Ovary (tissue), 9 donors: ENCODE results near the gene STMN3. TPM values are rescaled to one million over a fixed set of nuclear protein-coding genes. Genes with fewer than 3 reads are reported as not detected.
A peak's percentile ranks its signal among the peaks of the same experiment; 100 is the strongest.

ENCODE experiments used
- DNase-seq, 5 donors: peaks; one replicate each; pipeline ENCODE4 v3.0.0-alpha.2; 2019 to 2020
- H3K27ac ChIP-seq, 2 donors: fragments of 200-600 bp; one replicate each; pipeline versions ENCODE4 v1.5.1 to v1.8.0; 2019 to 2022
- H3K27me3 ChIP-seq: fragments of 200-600 bp; one replicate; pipeline ENCODE4 v1.8.0; 2022
- H3K36me3 ChIP-seq: fragments of 200-600 bp; sonication (generic); one replicate; pipeline ENCODE4 v1.5.1; 2019
- H3K4me1 ChIP-seq: one replicate; pipeline ENCODE4 v1.8.1; 2013; ENCODE audit warnings: mild to moderate bottlenecking, moderate library complexity; ENCODE audit not compliant: insufficient read depth
- H3K4me3 ChIP-seq: fragments of 200-600 bp; sonication (generic); one replicate; pipeline ENCODE4 v1.5.1; 2017
- H3K9me3 ChIP-seq, 2 donors: fragments of 200-600 bp in 1 of 2; sonication (generic) in 1 of 2; one replicate each; pipeline versions ENCODE4 v1.5.1 to v1.8.1; 2013 to 2019; ENCODE audit warnings: mild to moderate bottlenecking in 1 of 2, moderate library complexity in 1 of 2
- EP300 ChIP-seq: sonication (generic); formaldehyde crosslinking; IDR thresholded peaks from one replicate; pipeline ENCODE4 v1.6.1; 2017; ENCODE audit warnings: antibody characterized with exemption
- POLR2A ChIP-seq: fragments of 450-650 bp; IDR thresholded peaks from one replicate; pipeline ENCODE4 v1.6.1; 2017; ENCODE audit warnings: antibody characterized with exemption, mild to moderate bottlenecking, moderate library complexity
- WGBS, 3 donors: extraction: QIAGEN DNeasy Blood & Tissue Kit in 1 of 3; methylation state at CpG; one replicate each; pipeline versions ENCODE4 v1.1.5 to v1.1.7; 2013 to 2017; 5-methylcytosine and 5-hydroxymethylcytosine counted together
- intact Hi-C, 4 donors: fragments of 100-400 bp; cut with DNase I; formaldehyde crosslinking; loops; one replicate each; pipeline versions ENCODE4 v1.11.0 to v1.15.1; 2022 to 2023
- polyA plus RNA-seq, 2 donors: library from polyadenylated mRNA; stranded (reverse); fragments of 200-250 nt in 1 of 2; fragments of 350-450 nt in 1 of 2; fragmentation: Illumina TruSeq in 1 of 2; extraction: RNeasy Lipid Tissue Mini Kit (QIAGEN cat#74804) in 1 of 2; gene quantifications; one replicate each; pipeline ENCODE4 v1.2.3, GENCODE V29; 2013 to 2014
- total RNA-seq, 7 donors: library from RNA; depleted of rRNA in 2 of 7; stranded (reverse); fragments of >200 nt in 2 of 7; fragmentation: NEBNext Ultra II Directional in 3 of 7; extraction: Animal tissue kit (Norgen Biotek cat#: 25700) in 3 of 7; gene quantifications; one replicate each; pipeline versions ENCODE4 v1.1.0 to v1.2.4, GENCODE V29; 2016 to 2023
- TF ChIP-seq, protein P1 (sequence below), 3 donors: fragments of 450-650 bp in 2 of 3; fragments of 200-600 bp in 1 of 3; IDR thresholded peaks; one replicate each; pipeline versions ENCODE4 v1.5.1 to v1.8.0; 2016 to 2022; ENCODE audit warnings: antibody characterized with exemption in 3 of 3, mild to moderate bottlenecking in 1 of 3
- donor health status: DM: no; HTN: no; CAD: no; lungs with moderate emphysema.
- donor health status: DM: no; HTN: no; CAD: no.
- donor health status: Bipolar disorder and iron deficiency.
- donor health status: DM: yes; HTN: yes; CAD: no.
- donor health status: DM: no; HTN: no; CAD: no.
- donor health status: DM: yes; HTN: yes; CAD: no.

The STMN3 gene
- total and polyA plus RNA-seq, 9 donors, result 7.4 to 91.1 (median 58.7) TPM

DNA sequence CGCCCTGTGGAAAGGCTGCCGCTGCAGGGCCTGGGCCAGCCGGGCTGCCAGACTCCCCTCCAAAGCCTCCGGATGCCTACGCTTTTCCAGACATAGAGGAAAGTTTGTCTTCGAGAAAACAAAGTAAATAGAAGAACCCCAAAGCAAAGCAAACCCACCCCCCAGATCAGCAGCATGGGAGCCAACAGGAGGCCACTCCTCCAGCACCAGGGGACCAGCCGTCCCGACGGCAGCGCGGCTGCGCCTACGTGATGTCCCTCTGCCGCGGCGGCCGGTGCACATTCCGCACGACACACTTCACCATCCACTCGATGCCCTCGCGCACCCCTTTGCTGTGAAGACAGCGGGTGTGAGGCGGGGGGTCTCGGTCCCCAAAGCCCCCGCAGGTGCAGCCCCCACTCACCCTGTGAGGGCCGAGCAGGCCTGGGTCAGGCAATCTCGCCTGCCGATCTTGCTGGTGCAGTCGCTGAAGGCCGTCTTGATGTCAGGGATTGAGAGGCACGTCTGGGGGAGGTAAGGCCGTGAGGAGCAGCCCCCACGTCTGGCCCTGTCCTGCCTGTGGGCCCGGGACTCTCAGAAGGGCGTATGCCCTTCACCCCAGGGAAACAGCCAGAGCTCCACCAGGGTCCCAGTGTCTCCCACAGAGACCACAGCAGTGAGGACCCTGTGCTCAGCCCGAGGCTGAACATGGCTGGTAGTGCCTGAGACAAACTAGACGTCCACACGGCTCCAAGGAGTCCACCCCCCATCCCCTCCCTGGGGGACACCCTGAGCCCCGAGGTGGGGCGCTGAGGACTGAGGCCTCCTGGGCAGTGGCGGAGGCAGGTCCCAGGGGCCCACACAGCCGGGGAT lies 47.2 kb upstream of the STMN3 start:
- DNase-seq, result peak in 3 of 5 donors; percentile 22 to 43 (median 25)
- H3K4me1 ChIP-seq, result peaks cover 2% of the 10 kb centered on the region
- 71 to 75% (median 72%) methylated on average over 40 to 43 of the region's 43 CpGs for WGBS, 3 donors

DNA sequence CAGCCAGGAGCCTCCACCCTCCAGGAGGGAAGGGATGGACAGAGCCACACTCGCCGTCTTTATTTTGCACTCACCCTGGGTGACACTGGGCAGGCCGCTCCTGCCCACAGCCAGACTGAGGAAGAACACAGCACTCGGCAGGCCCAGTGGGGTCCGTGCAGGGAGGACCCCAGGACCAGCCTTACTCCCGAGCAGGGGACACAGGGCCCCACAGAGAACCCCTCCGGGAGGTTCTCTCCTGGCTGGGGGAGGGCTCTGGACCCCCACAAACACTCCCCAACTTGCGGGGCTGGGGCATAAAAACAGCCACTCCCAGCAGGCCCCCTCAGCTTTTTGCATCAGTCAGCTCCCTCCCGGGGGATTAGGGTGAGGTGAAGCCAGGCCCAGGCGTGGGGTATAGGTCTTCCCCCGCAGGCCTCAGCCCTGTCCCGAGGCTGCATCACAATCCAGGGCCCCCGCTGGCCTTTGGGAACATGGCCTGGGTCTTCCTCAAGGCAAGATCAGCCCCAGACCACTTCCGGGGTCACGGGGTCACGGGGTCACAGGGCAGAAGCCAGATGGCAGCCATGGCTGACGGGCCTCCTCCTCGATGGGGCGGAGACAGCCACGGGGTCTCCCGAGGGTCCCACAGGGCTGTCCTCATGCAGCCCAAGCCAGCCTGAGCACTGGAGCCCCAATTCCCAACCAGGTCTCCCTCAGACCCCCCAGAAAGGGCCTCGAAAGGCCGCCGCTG lies 46.4 kb upstream of the STMN3 start:
- 63 to 68% (median 66%) methylated on average over 24 of the region's 24 CpGs for WGBS, 3 donors
- DNase-seq, result peak in 4 of 5 donors; percentile 13 to 64 (median 36)
- no peak overlapping the region for H3K27ac ChIP-seq
- H3K36me3 ChIP-seq, result no peaks in the 10 kb centered on the region
- H3K4me1 ChIP-seq, result peaks cover 2% of the 10 kb centered on the region
- TF ChIP-seq, protein P1, sequence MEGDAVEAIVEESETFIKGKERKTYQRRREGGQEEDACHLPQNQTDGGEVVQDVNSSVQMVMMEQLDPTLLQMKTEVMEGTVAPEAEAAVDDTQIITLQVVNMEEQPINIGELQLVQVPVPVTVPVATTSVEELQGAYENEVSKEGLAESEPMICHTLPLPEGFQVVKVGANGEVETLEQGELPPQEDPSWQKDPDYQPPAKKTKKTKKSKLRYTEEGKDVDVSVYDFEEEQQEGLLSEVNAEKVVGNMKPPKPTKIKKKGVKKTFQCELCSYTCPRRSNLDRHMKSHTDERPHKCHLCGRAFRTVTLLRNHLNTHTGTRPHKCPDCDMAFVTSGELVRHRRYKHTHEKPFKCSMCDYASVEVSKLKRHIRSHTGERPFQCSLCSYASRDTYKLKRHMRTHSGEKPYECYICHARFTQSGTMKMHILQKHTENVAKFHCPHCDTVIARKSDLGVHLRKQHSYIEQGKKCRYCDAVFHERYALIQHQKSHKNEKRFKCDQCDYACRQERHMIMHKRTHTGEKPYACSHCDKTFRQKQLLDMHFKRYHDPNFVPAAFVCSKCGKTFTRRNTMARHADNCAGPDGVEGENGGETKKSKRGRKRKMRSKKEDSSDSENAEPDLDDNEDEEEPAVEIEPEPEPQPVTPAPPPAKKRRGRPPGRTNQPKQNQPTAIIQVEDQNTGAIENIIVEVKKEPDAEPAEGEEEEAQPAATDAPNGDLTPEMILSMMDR (IDR thresholded peaks at IDR 0.05), result no peak
- no peak for TF ChIP-seq EP300
- no peak for TF ChIP-seq POLR2A
- no peak overlapping the region for H3K4me3 ChIP-seq
- no peaks in the 10 kb centered on the region for H3K9me3 ChIP-seq
- intact Hi-C loops, result no loop called here
- H3K27me3 ChIP-seq, result no peaks in the 10 kb centered on the region

More for the DNA sequence above, 47.2 kb upstream of the STMN3 start:
- TF ChIP-seq EP300 (no peak), POLR2A (no peak)
- TF ChIP-seq, protein P1 (IDR thresholded peaks at IDR 0.05), result no peak
- H3K4me3 ChIP-seq, result no peak overlapping the region
- no peaks in the 10 kb centered on the region for H3K9me3 ChIP-seq
- no peaks in the 10 kb centered on the region for H3K36me3 ChIP-seq
- no peaks in the 10 kb centered on the region for H3K27me3 ChIP-seq
- no peak overlapping the region for H3K27ac ChIP-seq
- intact Hi-C loops, result no loop called here

DNA sequence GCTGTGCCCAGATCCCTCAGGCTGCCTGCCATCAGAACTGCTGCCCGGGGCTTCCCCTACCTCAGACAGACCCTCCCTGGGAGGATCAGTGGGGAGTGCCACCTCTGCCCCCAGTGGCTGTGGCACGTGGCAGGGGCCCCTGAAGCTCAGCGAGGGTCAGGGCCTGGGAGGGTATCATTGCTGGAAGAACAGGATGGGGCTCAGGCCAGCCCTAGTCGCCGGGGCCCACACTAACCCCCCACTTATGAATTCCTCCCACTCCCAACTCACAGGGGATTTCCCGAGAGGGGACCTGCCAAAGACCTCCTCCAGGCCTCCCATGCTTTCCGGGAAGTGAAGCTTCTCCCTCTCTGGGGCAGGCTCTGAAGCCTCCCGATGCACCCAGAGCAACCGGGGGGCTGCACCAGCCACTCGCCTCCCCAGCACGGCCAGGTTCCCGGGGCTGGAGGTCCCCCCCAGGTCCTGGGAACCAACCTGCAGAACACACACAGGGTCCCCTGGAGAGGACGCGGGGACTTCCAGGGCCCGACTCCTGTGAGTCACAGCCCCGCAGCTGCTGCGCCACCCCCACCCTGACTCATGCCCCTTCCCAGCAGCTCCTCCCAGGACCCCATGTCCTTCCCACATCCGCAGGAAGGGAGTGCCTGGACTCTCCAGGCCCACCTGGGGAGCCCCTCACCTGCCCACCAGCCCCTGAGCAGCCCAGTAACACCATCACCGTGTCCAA lies 45.7 kb upstream of the STMN3 start:
- H3K27me3 ChIP-seq, result no peaks in the 10 kb centered on the region
- H3K4me3 ChIP-seq, result no peak overlapping the region
- intact Hi-C loops, result no loop called here
- WGBS, 3 donors, result 14 to 32% (median 20%) methylated on average over 18 to 19 of the region's 19 CpGs
- no peak overlapping the region for H3K27ac ChIP-seq
- no peaks in the 10 kb centered on the region for H3K36me3 ChIP-seq
- H3K9me3 ChIP-seq, result no peaks in the 10 kb centered on the region
- peak; percentile 19 to 65 (median 50) for DNase-seq
- TF ChIP-seq POLR2A, result no peak
- no peak for TF ChIP-seq EP300
- TF ChIP-seq, protein P1 (IDR thresholded peaks at IDR 0.05), result no peak
- H3K4me1 ChIP-seq, result peaks cover 2% of the 10 kb centered on the region

DNA sequence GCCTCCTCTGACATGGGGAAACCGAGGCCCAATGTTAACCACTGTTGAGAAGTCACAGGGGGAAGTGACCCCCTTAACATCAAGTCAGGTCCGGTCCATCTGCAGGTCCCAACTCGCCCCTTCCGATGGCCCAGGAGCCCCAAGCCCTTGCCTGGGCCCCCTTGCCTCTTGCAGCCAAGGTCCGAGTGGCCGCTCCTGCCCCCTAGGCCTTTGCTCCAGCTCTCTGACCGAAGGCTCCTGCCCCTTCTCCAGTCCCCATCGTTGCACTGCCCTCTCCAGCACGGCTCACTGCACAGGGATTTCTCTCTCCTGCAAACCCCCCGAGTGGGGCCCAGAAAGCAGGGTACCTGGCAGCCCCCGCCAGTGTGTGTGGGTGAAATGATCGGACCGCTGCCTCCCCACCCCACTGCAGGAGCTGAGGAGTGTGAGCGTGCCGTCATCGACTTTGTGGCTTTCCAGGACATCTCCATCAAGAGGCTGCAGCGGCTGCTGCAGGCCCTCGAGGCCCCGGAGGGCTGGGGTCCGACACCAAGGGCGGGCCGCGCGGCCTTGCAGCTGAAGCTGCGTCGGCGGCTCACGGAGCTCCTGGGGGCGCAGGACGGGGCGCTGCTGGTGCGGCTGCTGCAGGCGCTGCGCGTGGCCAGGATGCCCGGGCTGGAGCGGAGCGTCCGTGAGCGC lies 44.8 kb upstream of the STMN3 start:
- no peaks in the 10 kb centered on the region for H3K36me3 ChIP-seq
- no peaks in the 10 kb centered on the region for H3K9me3 ChIP-seq
- H3K27ac ChIP-seq, result no peak overlapping the region
- TF ChIP-seq EP300 (no peak), POLR2A (no peak)
- TF ChIP-seq, protein P1 (IDR thresholded peaks at IDR 0.05), result no peak
- WGBS, 3 donors, result 70 to 85% (median 80%) methylated on average over 40 of the region's 40 CpGs
- DNase-seq, result peak in 2 of 5 donors; percentile 18 to 38
- intact Hi-C loops, result no loop called here
- H3K4me1 ChIP-seq, result peaks cover 2% of the 10 kb centered on the region
- no peak overlapping the region for H3K4me3 ChIP-seq
- no peaks in the 10 kb centered on the region for H3K27me3 ChIP-seq
